ENCODE measurements around the gene CCDC187.

DNA sequence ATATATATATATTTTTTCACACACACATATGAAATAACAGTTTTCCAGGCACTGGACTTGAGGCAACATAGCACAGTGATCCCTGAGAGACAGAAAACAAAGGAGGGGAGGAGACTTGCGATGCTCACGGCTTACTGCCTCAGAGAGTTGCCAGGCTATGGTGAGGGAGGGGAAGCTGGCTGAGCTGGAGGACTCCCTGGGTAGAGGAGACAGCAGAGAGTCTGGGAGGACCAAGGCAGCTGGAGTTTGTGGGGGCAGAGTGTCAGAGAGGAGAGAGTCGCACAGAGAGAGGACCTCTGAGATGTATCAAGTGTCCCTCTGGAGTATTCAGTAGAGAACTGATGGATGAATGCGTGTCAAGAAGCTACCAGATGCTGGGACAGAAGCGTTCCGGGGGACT is 35.2 kb downstream of the CCDC187 start:
- TF ChIP-seq, protein P1, sequence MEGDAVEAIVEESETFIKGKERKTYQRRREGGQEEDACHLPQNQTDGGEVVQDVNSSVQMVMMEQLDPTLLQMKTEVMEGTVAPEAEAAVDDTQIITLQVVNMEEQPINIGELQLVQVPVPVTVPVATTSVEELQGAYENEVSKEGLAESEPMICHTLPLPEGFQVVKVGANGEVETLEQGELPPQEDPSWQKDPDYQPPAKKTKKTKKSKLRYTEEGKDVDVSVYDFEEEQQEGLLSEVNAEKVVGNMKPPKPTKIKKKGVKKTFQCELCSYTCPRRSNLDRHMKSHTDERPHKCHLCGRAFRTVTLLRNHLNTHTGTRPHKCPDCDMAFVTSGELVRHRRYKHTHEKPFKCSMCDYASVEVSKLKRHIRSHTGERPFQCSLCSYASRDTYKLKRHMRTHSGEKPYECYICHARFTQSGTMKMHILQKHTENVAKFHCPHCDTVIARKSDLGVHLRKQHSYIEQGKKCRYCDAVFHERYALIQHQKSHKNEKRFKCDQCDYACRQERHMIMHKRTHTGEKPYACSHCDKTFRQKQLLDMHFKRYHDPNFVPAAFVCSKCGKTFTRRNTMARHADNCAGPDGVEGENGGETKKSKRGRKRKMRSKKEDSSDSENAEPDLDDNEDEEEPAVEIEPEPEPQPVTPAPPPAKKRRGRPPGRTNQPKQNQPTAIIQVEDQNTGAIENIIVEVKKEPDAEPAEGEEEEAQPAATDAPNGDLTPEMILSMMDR (IDR thresholded peaks at IDR 0.05) = no peak
- no peak for TF ChIP-seq POLR2A (IDR thresholded peaks at IDR 0.05)
